CD4-positive, alpha-beta T cell treated with Interleukin-1 beta for 1 hour (primary cell): ENCODE results near the gene GALNT16.
"Not testable (repeated sequence)": the region's sequence is repeated elsewhere in the genome, so short reads cannot be mapped to it uniquely, and the experiment has no call there.

Experiments used
- DNase-seq, 2 donors: peaks; one replicate each; pipeline ENCODE4 v3.0.0-alpha.2; 2020 to 2022

The GALNT16 gene

GRCh38 chr14:69366761-69367160 is 106.8 kb downstream of the GALNT16 start:
- no peak for DNase-seq

DNA sequence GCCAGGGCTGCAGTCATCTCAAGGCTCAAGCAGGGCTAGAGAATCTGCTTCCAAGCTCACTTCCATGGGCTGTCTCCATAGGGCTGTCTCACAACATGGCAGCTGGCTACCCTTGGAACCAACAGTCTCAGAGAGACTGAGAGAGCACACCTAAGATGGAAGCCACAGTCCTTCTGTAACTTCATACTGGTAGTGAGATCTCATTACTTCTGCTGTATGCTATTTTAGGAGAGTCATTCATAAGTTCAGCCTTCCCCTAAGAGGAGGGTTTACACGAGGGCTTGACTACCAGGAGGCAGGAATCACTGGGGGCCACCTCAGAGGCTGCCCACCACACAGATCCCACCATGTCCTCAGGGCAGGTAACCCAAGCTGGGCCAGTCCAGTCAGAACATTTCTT is 108.4 kb downstream of the GALNT16 start:
- no peak for DNase-seq

- no peak for DNase-seq
These were observed 110.1 kb downstream of the GALNT16 start for GRCh38 chr14:69370061-69370460.

GRCh38 chr14:69372146-69372545 is 112.2 kb downstream of the GALNT16 start:
- DNase-seq = no peak

GRCh38 chr14:69373104-69373503 is 113.1 kb downstream of the GALNT16 start:
- DNase-seq = no peak

GRCh38 chr14:69374235-69374634 is 114.3 kb downstream of the GALNT16 start:
- no peak for DNase-seq

DNA sequence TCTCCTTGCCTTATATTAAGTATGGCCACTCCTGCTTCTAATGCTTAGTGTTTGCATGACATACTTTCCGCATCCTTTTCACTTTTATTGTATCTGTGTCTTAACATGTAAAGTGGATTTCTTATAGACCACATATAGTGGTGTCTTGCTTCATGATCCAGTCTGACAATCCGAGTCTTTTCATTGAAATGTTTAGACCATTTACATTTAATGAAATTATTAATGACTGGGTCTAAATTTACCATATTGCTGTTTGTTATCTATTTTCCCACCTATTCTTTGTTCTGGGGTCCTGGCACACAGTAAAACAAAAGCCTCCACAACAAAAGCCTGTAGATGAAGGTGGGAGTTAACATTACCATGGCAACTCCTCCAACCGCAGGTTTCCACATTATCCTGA is 115.2 kb downstream of the GALNT16 start:
- DNase-seq = no peak

- no peak for DNase-seq
These were observed 115.8 kb downstream of the GALNT16 start for GRCh38 chr14:69375722-69376121.

DNA sequence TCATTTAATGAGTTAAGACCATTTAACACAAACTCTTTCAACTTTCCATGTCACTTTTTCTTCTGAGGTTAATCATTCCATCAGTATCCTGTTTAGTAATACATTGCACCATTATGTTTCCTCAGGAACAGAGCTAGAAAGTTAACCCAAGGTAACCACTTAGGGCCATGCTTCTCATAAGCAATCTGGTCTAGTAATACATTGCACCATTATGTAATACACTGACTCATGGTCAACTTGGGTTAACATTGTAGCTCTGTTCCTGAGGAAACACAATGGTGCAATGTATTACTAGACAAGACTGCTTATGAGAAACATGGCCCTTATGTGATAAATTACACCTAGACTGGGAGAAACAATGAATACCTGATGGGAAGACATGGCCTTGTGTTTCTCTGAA is 116.5 kb downstream of the GALNT16 start:
- DNase-seq = no peak

DNA sequence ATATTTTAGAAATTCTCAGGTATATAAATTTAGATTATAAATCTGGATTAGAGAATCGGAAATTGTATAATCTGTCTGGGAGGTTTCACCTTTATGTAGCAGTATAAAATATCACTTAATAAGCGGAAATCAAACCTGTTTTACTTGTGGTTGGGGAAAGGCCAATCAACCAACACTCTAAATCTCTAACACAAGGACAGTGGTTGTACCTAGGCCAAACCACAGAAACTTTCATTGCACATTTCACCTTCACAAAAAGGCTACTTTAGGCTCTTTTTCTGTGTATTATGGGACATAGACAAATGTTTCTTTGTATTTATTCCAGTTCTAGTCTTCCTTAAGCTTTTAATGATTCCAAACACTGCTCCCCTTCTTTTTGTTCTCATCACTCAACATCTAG is 118.3 kb downstream of the GALNT16 start:
- DNase-seq = no peak

DNA sequence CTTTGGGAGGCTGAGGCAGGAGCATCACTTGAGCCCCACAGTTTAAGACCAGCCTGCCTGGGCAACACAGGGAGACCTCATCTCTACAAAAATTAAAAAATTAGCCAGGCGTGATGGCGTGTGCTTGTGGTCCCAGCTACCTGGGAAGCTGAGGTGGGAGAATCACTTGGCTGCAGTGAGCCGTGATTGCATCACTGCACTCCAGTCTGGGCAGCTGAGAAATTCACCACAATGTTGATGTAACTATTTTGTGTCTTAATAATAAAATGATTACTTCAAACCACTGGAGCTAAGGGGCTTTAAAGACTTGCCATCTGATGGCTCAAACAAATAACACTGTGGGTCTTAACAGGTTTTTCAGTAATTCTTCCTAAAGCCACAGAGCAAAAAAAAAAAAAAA is 127.4 kb downstream of the GALNT16 start:
- no peak for DNase-seq

- DNase-seq = not testable (repeated sequence)
These were observed 131.4 kb downstream of the GALNT16 start for GRCh38 chr14:69391400-69391799.

DNA sequence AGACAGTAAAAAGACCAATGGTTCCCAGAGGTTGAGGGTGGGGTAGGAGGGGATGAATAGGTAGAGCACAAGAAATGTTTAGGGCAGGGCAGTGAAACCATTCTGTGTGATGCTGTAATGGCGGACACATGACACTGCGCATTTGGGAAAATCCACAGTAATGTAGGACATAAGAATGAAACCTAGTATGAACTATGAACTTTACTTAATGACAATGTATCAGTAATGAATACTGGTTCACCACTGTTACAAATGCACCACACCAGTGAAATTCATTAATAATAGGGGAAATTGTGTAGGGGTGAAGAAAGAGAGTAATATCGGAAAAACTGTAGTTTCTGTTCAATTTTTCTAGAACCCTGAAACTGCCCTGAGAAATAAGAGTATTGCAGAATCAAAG is 132.5 kb downstream of the GALNT16 start:
- DNase-seq = no peak

GRCh38 chr14:69395929-69396328 is 136.0 kb downstream of the GALNT16 start:
- DNase-seq = no peak

DNA sequence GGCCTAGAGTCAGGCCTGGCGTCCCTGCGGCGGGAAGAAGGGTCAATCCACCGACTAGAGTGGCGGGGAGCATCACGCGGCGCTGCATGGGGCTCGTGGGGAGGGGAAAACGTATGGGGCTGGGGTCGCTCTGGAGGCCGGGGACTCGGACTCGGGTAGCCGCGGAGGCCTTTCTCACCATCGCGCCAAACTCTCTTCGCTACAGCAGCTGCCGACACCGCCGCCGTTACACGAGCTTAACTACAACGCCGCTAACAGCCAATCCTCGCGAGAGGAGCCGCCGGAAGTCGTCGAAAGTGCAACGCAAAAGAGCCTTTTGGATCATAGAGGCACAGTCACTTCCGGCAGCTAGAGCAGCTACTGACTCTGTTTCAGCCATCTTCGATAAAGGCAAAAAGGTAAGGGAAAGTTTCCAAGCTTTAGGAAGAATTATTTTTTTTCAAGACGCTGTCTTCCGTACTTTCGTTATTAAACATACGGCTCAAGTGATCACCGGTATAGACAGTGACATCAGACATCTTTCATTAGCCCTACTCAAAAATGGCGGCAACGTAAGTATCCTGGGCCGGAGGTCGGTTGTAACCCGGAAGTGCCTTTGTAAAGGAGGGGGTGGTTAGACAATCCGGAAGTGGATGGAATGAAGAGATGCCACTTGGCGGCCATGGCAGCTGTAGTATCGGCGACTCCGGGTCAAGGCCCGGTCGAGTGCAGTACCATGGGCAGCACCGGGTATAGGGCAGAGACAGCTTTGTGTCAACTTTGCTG is 138.3 kb downstream of the GALNT16 start, which contains the start of the genes ERH and SLC39A9:
Gene ERH, minus strand, starts transcription at position 247 of the 765 bp plus-strand sequence. Its CDS starts 66 bp downstream, at position 181.
Gene SLC39A9, plus strand, starts transcription at position 640 of the 765 bp plus-strand sequence. CDS start 678 bp downstream, outside the sequence.
- peak; percentile 95 for DNase-seq

GRCh38 chr14:69398818-69399210 is 138.9 kb downstream of the GALNT16 start:
- DNase-seq = no peak

GRCh38 chr14:69399750-69400149 is 139.8 kb downstream of the GALNT16 start:
- DNase-seq = no peak

GRCh38 chr14:69400154-69400553 is 140.2 kb downstream of the GALNT16 start:
- DNase-seq = no peak

DNA sequence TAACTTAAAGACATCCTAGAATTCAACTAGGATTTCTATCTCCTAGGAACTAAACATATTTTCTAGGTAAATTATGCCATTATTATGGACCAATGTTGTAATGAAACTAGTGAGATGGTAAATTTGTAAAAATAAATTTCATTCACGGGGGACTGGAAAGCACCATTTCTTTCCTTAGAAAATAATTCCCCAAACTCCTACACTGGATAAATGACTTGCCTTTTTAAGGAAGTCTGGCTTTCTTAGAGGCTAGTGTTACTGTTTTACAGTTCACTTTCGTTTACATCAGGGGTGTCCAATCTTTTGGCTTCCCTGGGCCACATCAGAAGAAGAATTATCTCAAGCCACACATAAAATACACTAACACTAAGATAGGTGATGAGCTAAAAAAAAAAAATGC is 141.9 kb downstream of the GALNT16 start:
- DNase-seq = no peak

DNA sequence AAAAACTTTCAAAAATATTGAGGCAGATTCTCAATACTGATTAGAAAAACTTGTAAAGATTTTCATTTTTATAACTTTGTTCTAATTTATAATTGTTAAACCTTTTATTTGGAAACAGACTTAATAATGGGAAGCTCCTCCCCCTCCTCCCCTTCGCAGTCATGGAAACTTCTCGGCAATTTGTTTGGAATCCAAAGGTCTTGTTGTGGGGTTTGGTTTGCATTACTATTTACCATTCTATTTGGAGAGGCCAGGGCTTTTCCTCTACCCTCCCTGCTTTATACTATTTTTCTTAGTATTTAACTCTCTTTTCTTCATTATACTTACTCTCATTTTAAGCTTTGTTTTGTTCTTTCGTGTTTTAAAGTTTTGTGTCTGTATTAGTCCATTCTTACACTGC is 144.5 kb downstream of the GALNT16 start:
- no peak for DNase-seq

GRCh38 chr14:69404883-69405282 is 144.9 kb downstream of the GALNT16 start:
- no peak for DNase-seq

GRCh38 chr14:69405762-69406161 is 145.8 kb downstream of the GALNT16 start:
- no peak for DNase-seq
